B cell (primary cell): Measurements from ENCODE around the gene DLG2. TPM values are rescaled to one million over a fixed set of nuclear protein-coding genes. Genes with fewer than 3 reads are reported as not detected.

Experiments
- ATAC-seq: fragments of 200-7000 bp; cut with Tn5 transposase; one replicate; pipeline ENCODE4 v1.10.0; 2021; ENCODE audit warnings: low read depth, mild to moderate bottlenecking, moderate number of reproducible peaks, moderate library complexity
- CTCF ChIA-PET: fragments of 350-600 bp; sonication (Branson Sonifier 250); formaldehyde crosslinking; loops from one replicate; lab custom pipeline; 2021; ENCODE audit warnings: antibody characterized with exemption, inconsistent platforms; lab: Charles Lee
- POLR2A ChIA-PET: fragments of 350-600 bp; sonication (Branson Sonifier 250); formaldehyde crosslinking; loops from one replicate; lab custom pipeline; 2021; ENCODE audit warnings: antibody characterized with exemption; lab: Charles Lee
- DNase-seq: peaks from one replicate; pipeline ENCODE4 v3.0.0; 2013
- H2AFZ ChIP-seq: 2 replicates; pipeline ENCODE4 v1.6.1; 2012; ENCODE audit warnings: mild to moderate bottlenecking, low read depth, low read length; ENCODE audit not compliant: insufficient read depth, poor library complexity, severe bottlenecking
- H3K27ac ChIP-seq, 2 donors: 1 replicate in 1 of 2; 2 replicates in 1 of 2; pipeline ENCODE4 v1.5.1; 2012 to 2013; ENCODE audit warnings: low read length in 2 of 2, mild to moderate bottlenecking in 2 of 2, moderate library complexity in 1 of 2
- H3K27me3 ChIP-seq, 4 experiments: fragments of 200-600 bp in 1 of 4; sonication (generic) in 1 of 4; replicated peaks in 1 of 4; 1 replicate in 2 of 4; 2 replicates in 2 of 4; pipeline versions ENCODE4 v1.6.1 to v1.7.0; 2013 to 2016; ENCODE audit warnings: low read length in 3 of 4, mild to moderate bottlenecking in 2 of 4, mixed read lengths in 1 of 4, moderate library complexity in 1 of 4; ENCODE audit not compliant: insufficient read depth in 4 of 4, control insufficient read depth in 3 of 4; ENCODE audit errors: control extremely low read depth in 1 of 4
- H3K36me3 ChIP-seq, 2 experiments: replicated peaks in 1 of 2; 1 replicate in 1 of 2; 2 replicates in 1 of 2; pipeline versions ENCODE4 v1.6.1 to v1.7.1; 2013; ENCODE audit warnings: low read length in 1 of 2; ENCODE audit not compliant: insufficient read depth in 2 of 2, control insufficient read depth in 1 of 2; ENCODE audit errors: control extremely low read depth in 1 of 2, extremely low read depth in 1 of 2
- H3K4me1 ChIP-seq, 2 donors: fragments of 200-600 bp in 1 of 2; sonication (generic) in 1 of 2; 1 replicate in 1 of 2; 2 replicates in 1 of 2; pipeline versions ENCODE4 v1.5.1 to v1.6.1; 2013 to 2017; ENCODE audit warnings: low read length in 2 of 2; ENCODE audit not compliant: control insufficient read depth in 2 of 2, insufficient read depth in 2 of 2
- H3K4me2 ChIP-seq: replicated peaks from 2 replicates; pipeline ENCODE3; 2012; ENCODE audit warnings: mild to moderate bottlenecking, low read depth, low read length; ENCODE audit not compliant: poor library complexity, severe bottlenecking
- H3K4me3 ChIP-seq, 5 experiments: fragments of 200-600 bp in 1 of 5; sonication (generic) in 1 of 5; 1 replicate in 3 of 5; 2 replicates in 2 of 5; pipeline versions ENCODE4 v1.5.1 to v1.7.0; 2011 to 2016; ENCODE audit warnings: low read length in 4 of 5, mild to moderate bottlenecking in 4 of 5, low read depth in 2 of 5, control low read depth in 1 of 5, moderate library complexity in 1 of 5; ENCODE audit not compliant: insufficient read depth in 1 of 5; ENCODE audit errors: control extremely low read depth in 1 of 5, extremely low read depth in 1 of 5
- H3K79me2 ChIP-seq: fragments of 200-600 bp; sonication (generic); one replicate; pipeline ENCODE4 v1.6.0; 2016; ENCODE audit warnings: low read length; ENCODE audit not compliant: control insufficient read depth, insufficient read depth
- H3K9ac ChIP-seq: fragments of 200-600 bp; sonication (generic); 2 replicates; pipeline ENCODE4 v1.6.1; 2017; ENCODE audit warnings: mild to moderate bottlenecking, low read length, moderate library complexity
- H3K9me3 ChIP-seq, 3 donors: one replicate each; pipeline versions ENCODE4 v1.6.1 to v1.7.1; 2013; ENCODE audit warnings: low read length in 2 of 3; ENCODE audit not compliant: control insufficient read depth in 2 of 3, insufficient read depth in 1 of 3; ENCODE audit errors: control extremely low read depth in 1 of 3
- H4K20me1 ChIP-seq: 2 replicates; pipeline ENCODE4 v1.6.0; 2012; ENCODE audit warnings: mild to moderate bottlenecking, low read length; ENCODE audit not compliant: insufficient read depth, control insufficient read depth, poor library complexity, severe bottlenecking
- H3K27ac Mint-ChIP-seq: one replicate; pipeline ENCODE4 v1.8.0; 2021; ENCODE audit warnings: mixed read lengths
- H3K27me3 Mint-ChIP-seq: one replicate; pipeline ENCODE4 v1.8.0; 2021; ENCODE audit warnings: mixed read lengths
- H3K4me1 Mint-ChIP-seq: one replicate; pipeline ENCODE4 v1.8.0; 2021; ENCODE audit warnings: mixed read lengths
- H3K4me3 Mint-ChIP-seq: one replicate; pipeline ENCODE4 v1.8.0; 2021; ENCODE audit warnings: mixed read lengths
- H3K9me3 Mint-ChIP-seq: one replicate; pipeline ENCODE4 v1.8.0; 2022; ENCODE audit warnings: mixed read lengths; ENCODE audit not compliant: insufficient read depth
- EZH2 ChIP-seq: IDR thresholded peaks from 2 replicates; pipeline ENCODE4 v1.6.1; 2012; ENCODE audit warnings: borderline replicate concordance, low read depth, mild to moderate bottlenecking, moderate library complexity, low read length; ENCODE audit not compliant: insufficient read depth, poor library complexity, severe bottlenecking
- WGBS: methylation state at CpG from one replicate; pipeline ENCODE4 v1.1.5; 2013; ENCODE audit warnings: missing lambda C conversion rate; ENCODE audit not compliant: insufficient coverage; 5-methylcytosine and 5-hydroxymethylcytosine counted together
- intact Hi-C: fragments of 100-400 bp; cut with micrococcal nuclease; formaldehyde crosslinking; loops from one replicate; pipeline ENCODE4 v1.10.0; 2022
- polyA plus RNA-seq: library from polyadenylated mRNA; depleted of rRNA; stranded (reverse); fragments of >200 nt; gene quantifications from 2 replicates; pipeline ENCODE4 v1.2.3, GENCODE V29; 2012
- total RNA-seq, 2 donors: library from RNA; stranded (reverse); fragments of 120-200 nt in 1 of 2; gene quantifications; 1 replicate in 1 of 2; 2 replicates in 1 of 2; pipeline versions ENCODE4 v1.2.3 to v1.2.4, GENCODE V29; 2013 to 2022
- TF ChIP-seq, protein P1 (sequence below): fragments of 200-600 bp; IDR thresholded peaks from one replicate; pipeline ENCODE4 v1.8.0; 2022; ENCODE audit warnings: antibody characterized with exemption, mild to moderate bottlenecking

Gene DLG2
- total and polyA plus RNA-seq, 2 donors (not counting 1 experiment from before 2014, with no cell fraction given) = 0.54 to 5.4 TPM

DNA sequence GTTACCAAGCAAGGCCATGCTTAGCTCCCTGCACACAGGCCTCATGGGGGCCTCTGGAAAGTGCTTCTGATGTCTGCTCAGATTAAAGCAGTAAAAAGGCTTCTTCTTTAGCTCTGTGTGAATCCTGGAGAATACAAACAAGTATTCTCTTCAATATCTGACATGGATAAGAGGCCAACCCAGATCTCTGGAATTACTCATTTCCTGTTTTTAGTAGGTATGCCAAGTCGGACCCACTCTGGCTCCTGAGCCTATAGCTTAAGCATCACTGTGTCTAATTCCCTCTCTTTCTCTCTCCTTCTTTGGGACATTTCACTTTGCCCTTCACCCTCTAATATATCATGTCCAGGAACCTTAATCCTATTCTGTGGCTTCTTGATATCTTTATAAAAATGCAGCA lies 1811.4 kb downstream of the DLG2 start:
- Mint-ChIP-seq H3K27me3 (peaks cover 14% of the 10 kb centered on the region), H3K9me3 (no peaks in the 10 kb centered on the region), H3K4me1 (no peaks in the 10 kb centered on the region), H3K27ac (no peak overlapping the region), H3K4me3 (no peak overlapping the region)
- TF ChIP-seq, protein P1, sequence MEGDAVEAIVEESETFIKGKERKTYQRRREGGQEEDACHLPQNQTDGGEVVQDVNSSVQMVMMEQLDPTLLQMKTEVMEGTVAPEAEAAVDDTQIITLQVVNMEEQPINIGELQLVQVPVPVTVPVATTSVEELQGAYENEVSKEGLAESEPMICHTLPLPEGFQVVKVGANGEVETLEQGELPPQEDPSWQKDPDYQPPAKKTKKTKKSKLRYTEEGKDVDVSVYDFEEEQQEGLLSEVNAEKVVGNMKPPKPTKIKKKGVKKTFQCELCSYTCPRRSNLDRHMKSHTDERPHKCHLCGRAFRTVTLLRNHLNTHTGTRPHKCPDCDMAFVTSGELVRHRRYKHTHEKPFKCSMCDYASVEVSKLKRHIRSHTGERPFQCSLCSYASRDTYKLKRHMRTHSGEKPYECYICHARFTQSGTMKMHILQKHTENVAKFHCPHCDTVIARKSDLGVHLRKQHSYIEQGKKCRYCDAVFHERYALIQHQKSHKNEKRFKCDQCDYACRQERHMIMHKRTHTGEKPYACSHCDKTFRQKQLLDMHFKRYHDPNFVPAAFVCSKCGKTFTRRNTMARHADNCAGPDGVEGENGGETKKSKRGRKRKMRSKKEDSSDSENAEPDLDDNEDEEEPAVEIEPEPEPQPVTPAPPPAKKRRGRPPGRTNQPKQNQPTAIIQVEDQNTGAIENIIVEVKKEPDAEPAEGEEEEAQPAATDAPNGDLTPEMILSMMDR = no peak
- TF ChIP-seq EZH2 = no peak
- Histone ChIP-seq H3K4me1 (no peaks in the 10 kb centered on the region), H3K27me3 (no peaks in the 10 kb centered on the region), H2AFZ (no peak overlapping the region), H4K20me1 (no peaks in the 10 kb centered on the region), H3K4me2 (no peak overlapping the region), H3K9ac (no peak overlapping the region), H3K36me3 (no peaks in the 10 kb centered on the region), H3K4me3 (no peak overlapping the region), H3K27ac (no peak overlapping the region), H3K79me2 (no peaks in the 10 kb centered on the region), H3K9me3 (no peaks in the 10 kb centered on the region)
- intact Hi-C loops = loop anchor here (1.0 kb wide), 1 partner anchor 523 kb away; no protein-coding TSS in a partner anchor
- POLR2A ChIA-PET = no interaction called here
- DNase-seq (no peak), ATAC-seq (no peak)
- no CpG with 5 or more reads among the region's 1 CpG for WGBS
- CTCF ChIA-PET = interaction anchor here (0.6 to 9.7 kb wide), 13 partner anchors 8 to 1102 kb away, joined by 3 to 117 read pairs (median 4); no protein-coding TSS in a partner anchor

DNA sequence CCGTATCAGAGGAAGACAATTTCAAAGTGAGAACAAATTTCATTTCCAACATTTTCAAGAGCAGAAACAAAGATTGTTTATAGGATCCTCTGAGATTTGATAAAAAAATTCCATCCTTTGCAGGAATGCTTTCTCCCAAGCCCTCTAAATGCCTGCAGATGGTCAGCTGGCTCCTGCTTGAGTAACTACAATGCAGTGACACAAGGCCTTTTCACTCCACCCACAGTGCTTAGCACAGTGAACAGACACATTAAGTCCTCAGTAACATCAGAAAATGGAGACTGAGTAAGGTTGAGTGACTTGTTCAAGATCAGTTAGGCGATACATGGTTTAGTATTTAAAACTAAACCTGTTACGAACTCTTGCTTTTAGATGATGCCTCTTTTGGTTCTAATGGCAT lies 1813.8 kb downstream of the DLG2 start:
- no peaks in the 10 kb centered on the region for H4K20me1 ChIP-seq
- no peak overlapping the region for H2AFZ ChIP-seq
- ATAC-seq = no peak
- H3K4me1 ChIP-seq = no peaks in the 10 kb centered on the region
- Mint-ChIP-seq H3K9me3 (no peaks in the 10 kb centered on the region), H3K27me3 (peaks cover 23% of the 10 kb centered on the region), H3K4me1 (no peaks in the 10 kb centered on the region), H3K27ac (no peak overlapping the region), H3K4me3 (no peak overlapping the region)
- no peaks in the 10 kb centered on the region for H3K9me3 ChIP-seq
- no peak overlapping the region for H3K9ac ChIP-seq
- 90% methylated on average over 2 of the region's 3 CpGs for WGBS
- TF ChIP-seq EZH2 = no peak
- TF ChIP-seq, protein P1 = no peak
- H3K36me3 ChIP-seq = no peaks in the 10 kb centered on the region
- H3K4me2 ChIP-seq = no peak overlapping the region
- H3K79me2 ChIP-seq = no peaks in the 10 kb centered on the region
- POLR2A ChIA-PET = no interaction called here
- peaks cover 0 to 3% (median 0%) of the 10 kb centered on the region in 4 experiments for H3K27me3 ChIP-seq
- H3K4me3 ChIP-seq = no peak overlapping the region
- CTCF ChIA-PET = interaction anchor here (1.2 kb wide), 1 partner anchor 13 kb away, joined by 3 read pairs; no protein-coding TSS in a partner anchor
- H3K27ac ChIP-seq = no peak overlapping the region
- no peak for DNase-seq
- intact Hi-C loops = no loop called here
